GM23338 (cell line): ENCODE data around the gene TULP1.

Experiments used
- CREB1 ChIP-seq: fragments of 250-450 bp; sonication (Bioruptor Pico); IDR thresholded peaks from 2 replicates; pipeline ENCODE4 v1.5.0; 2020; ENCODE audit warnings: low read depth, mild to moderate bottlenecking, moderate library complexity
- EZH2 ChIP-seq: fragments of 200-600 bp; sonication (generic); IDR thresholded peaks from one replicate; pipeline ENCODE4 v1.8.0; 2017; ENCODE audit warnings: antibody characterized with exemption, mild to moderate bottlenecking, low read depth; ENCODE audit not compliant: unreplicated experiment
- EZH2phosphoT487 ChIP-seq: fragments of 200-600 bp; sonication (generic); IDR thresholded peaks from one replicate; pipeline ENCODE4 v1.8.1; 2018; ENCODE audit warnings: antibody characterized with exemption; ENCODE audit not compliant: unreplicated experiment
- TF ChIP-seq, protein P1 (sequence below), 2 experiments: fragments of 200-600 bp in 1 of 2; sonication (generic) in 1 of 2; conservative IDR thresholded peaks; 2 replicates each; pipeline versions ENCODE4 v1.5.1 to v1.6.1; 2016 to 2017; ENCODE audit warnings: antibody characterized with exemption in 2 of 2, low read depth in 2 of 2, mild to moderate bottlenecking in 2 of 2, moderate library complexity in 1 of 2
- TF ChIP-seq, protein P2 (sequence below): IDR thresholded peaks from one replicate; pipeline ENCODE4 v1.6.1; 2018; ENCODE audit warnings: antibody characterized with exemption; ENCODE audit not compliant: unreplicated experiment

DNA sequence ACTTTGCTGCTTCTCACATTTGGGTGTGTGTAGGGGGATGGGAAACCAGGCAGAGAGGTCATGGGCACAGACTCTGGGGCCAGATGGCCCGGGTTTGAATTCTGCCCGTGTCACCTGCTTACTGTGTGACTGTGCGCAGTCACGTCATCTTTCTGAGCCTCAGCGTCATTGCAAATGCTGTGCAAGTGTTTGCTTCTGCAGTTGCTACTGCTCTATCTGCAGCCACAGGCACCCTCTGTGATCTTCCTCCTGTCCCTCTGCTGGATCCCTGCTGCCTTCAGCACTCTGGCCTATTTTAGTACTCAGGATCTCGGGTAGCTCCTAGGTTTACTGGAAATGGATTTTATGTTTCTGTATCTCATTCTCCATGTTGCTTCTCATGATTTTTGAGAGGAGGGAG lies 40.6 kb upstream of the TULP1 start:
- TF ChIP-seq, protein P1, sequence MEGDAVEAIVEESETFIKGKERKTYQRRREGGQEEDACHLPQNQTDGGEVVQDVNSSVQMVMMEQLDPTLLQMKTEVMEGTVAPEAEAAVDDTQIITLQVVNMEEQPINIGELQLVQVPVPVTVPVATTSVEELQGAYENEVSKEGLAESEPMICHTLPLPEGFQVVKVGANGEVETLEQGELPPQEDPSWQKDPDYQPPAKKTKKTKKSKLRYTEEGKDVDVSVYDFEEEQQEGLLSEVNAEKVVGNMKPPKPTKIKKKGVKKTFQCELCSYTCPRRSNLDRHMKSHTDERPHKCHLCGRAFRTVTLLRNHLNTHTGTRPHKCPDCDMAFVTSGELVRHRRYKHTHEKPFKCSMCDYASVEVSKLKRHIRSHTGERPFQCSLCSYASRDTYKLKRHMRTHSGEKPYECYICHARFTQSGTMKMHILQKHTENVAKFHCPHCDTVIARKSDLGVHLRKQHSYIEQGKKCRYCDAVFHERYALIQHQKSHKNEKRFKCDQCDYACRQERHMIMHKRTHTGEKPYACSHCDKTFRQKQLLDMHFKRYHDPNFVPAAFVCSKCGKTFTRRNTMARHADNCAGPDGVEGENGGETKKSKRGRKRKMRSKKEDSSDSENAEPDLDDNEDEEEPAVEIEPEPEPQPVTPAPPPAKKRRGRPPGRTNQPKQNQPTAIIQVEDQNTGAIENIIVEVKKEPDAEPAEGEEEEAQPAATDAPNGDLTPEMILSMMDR (conservative IDR thresholded peaks at IDR 0.05; ENCODE audit: low read depth in 2 of 2): no peak
- TF ChIP-seq EZH2phosphoT487: no peak
- TF ChIP-seq, protein P2, sequence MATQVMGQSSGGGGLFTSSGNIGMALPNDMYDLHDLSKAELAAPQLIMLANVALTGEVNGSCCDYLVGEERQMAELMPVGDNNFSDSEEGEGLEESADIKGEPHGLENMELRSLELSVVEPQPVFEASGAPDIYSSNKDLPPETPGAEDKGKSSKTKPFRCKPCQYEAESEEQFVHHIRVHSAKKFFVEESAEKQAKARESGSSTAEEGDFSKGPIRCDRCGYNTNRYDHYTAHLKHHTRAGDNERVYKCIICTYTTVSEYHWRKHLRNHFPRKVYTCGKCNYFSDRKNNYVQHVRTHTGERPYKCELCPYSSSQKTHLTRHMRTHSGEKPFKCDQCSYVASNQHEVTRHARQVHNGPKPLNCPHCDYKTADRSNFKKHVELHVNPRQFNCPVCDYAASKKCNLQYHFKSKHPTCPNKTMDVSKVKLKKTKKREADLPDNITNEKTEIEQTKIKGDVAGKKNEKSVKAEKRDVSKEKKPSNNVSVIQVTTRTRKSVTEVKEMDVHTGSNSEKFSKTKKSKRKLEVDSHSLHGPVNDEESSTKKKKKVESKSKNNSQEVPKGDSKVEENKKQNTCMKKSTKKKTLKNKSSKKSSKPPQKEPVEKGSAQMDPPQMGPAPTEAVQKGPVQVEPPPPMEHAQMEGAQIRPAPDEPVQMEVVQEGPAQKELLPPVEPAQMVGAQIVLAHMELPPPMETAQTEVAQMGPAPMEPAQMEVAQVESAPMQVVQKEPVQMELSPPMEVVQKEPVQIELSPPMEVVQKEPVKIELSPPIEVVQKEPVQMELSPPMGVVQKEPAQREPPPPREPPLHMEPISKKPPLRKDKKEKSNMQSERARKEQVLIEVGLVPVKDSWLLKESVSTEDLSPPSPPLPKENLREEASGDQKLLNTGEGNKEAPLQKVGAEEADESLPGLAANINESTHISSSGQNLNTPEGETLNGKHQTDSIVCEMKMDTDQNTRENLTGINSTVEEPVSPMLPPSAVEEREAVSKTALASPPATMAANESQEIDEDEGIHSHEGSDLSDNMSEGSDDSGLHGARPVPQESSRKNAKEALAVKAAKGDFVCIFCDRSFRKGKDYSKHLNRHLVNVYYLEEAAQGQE: no peak
- TF ChIP-seq CREB1 (CRISPR knock-in tag): no peak
- no peak for TF ChIP-seq EZH2
